ENCODE results near the gene TSKS.

Gene TSKS

GRCh38 chr19:49763230-49763629, at the start of gene TSKS:
TSKS (minus strand) TSS chr19:49763306; CDS start chr19:49763247, 59 bp downstream.
- DNase-seq (ENCODE audit: low spot score), result no peak

DNA sequence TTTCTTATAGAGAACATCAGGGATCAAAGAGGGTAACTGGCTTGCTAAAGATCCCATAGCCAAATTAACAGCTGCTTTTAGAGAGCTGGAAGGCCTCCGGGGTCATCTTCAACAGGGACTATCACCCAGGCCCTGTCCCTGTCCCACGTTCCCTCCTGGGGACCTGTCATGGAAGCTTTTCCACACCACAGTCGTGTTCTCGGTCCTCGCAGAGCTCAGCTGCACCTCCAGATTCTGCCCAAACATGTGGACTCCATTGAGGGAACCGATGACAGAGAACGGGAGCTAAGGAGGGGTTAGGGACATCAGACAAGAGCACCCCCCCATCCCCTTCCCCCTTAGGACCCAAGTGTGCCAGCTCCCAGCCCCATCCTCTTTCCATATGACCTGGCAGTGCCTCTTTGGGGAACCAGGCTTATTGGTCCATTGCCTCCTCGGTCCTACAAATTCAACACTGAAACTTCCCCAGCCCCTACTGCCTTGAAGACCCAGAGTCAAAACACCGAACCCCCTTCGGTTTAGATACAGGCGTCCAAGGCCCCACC, 49.4 kb upstream of the TSKS start:
- DNase-seq (ENCODE audit: low spot score), result no peak

DNA sequence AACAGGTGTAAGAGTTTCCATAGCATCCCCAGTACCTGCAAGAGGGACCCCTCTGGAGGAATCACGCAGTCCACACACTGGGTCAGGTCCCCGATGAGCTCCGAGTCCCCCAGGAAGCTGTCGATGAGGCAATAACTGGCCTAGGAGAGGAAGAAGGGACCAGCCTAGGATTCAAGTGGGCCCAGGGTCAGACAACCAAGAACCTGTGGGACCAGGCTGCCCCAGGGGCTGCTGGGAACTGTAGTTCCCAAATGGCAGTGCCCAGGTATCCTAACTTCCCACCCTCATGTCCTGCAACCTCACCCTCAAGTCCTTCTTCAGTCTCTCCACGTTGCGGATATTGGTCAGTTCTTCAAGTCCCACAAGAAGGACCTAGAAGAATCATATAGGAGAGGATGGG, 48.2 kb upstream of the TSKS start:
- no peak for DNase-seq (ENCODE audit: low spot score)

DNA sequence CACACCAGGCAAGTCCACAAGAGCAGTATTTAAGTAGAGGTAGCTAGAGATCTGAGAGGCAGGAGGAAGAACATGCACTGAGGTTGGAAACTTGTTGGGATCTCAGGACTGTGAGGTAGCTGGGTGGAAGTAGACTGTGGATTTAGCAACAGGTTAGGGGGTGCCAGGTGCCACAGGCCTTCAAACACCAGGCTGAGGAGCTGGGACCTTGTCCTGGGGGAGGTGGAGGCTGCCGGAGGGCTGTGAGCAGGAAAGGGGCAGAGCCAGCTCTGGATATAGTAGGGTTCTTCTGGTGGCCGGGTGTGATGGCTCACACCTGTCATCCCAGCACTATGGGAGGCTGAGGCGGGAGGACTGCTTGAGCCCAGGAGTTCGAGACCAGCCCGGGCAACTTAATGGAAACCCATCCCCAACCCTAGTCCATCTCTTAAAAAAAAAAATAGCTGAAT, 46.9 kb upstream of the TSKS start:
- no peak for DNase-seq (ENCODE audit: low spot score)

DNA sequence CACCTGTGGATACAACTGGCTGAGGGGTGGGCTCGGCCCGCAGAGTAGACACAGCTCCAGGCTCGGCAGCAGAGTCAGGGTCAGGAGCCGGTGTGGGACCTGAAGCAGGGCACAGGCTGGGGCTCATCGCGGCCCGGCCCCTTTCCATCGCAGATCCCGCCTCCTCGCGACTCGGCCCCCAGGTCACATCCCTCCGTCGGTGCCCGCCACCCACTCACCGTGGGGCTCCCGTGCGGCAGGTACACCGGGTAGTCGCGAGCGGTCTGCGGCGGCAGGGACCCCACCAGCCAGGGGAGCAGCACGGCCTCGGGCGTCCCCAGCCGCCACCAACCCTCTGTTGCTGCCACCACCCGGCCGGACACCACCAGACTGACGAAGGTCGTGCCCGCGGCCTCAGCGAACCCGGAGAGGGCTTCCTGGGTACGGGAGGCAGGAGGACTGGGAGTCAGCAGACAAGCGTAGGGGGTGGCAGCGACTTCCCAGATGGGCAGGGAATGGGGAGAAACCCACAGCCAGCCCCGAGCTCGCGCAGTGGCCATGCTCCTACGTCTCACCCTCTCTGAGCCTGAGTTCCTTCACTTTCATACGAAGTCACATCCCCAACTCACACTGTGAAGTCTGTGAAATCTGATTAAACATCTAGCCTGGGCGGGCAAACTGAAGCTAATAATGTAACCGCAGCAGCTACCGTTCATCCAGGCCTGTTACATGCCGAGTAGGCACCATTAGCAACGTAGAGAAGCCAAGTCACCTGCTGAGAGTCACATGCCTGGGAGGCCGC, 46.2 kb upstream of the TSKS start:
- DNase-seq (ENCODE audit: low spot score), result peak; percentile 46

DNA sequence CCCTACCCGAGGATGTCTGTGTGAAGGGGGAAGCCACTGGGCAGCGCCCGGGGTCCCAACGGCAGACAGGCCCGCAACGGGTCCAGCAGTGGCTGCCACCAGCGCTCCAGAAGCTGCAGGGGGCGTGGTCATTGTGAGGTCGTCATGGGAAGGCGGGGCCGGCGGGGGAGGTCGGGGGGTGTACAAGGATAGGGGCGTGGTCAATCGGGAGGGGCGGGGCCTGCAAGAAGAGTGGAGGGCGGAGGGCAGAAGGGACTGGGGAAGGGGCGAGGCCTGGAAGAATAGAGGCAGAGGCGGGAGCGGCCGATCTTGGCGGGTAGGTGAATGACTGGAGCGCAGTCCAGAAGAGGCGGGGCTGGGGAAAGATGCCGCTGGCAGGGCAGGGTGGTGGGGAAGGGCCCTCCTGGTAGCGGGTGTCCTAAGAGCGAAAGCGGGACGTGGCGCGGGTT, 45.6 kb upstream of the TSKS start:
- DNase-seq (ENCODE audit: low spot score), result peak; percentile 94

DNA sequence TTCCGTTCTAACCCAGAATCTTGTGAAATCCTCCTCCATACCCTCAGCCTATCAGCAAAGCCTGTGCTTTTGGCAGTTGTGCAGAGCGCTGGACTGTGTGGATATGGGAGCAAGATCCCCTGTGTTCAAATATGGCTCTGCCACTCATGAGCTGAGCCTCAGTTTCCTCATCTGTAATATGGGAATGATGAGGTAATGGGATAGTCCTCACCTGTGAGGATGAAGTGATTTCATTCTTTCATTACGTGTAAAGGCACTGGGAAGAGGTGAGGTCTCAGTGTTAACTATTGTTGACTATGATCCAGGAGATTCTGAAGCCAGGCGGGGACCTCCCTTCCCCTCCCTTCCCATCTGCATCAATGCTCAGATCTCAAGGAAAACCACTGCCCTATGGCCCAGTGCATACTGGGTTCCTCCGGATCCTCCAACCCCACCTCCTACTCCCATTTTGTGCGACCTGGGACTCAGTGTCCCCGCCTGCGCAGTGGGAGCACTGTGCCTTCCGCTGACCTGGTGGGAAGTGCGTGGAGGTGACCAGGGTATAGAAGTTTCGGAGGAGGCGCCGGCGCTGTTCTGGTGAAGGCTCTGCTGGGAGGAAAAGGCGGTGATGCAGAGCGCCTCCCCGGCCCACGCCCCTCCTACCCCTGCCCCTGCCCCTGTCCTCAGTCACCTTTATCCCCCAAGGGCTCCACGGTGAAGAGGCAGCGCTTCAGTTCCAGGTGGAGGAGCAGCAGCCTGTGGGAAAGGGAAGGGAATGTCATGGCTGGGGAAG, 45.0 kb upstream of the TSKS start:
- no peak for DNase-seq (ENCODE audit: low spot score)

DNA sequence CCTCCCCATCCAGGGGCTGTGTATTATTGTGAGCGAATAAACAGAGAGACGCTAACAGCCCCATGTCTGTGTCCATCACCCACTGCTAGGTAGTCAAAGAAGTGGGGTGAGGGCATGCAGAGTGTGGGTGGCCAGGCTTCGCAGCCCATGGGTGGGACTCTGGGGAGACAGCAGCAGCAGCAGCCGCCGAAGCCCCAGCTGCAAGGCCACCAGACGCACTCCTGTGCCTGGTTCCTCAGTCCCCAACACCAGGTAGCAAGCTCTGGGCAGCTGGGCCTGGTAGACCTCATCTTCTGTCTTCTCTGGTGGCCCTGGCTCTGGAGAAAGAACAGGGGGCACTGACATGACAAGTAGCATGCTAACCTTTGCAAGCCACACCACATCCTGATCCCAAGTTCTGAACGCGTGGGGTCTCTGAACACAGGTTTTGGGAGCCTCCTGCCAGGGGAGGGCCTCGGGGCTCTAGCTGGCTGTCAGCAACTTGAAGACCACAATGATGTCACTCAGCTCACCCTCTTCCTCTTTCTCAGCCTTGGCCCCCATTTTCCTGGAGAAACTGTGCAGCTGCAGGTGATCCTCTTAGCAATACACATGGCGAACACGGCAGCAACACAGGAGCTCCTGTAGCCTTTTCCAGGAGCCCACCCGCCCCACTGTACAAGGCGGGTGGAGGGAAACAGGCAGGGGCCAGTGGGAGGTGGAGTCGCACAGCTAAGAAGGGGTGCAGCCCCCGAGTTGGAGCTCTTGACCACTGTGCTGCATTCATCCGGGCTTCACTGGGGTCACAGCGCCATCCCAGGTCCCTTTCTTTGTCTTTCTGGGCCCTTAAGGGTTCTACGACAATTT, 44.2 kb upstream of the TSKS start:
- DNase-seq (ENCODE audit: low spot score), result no peak

GRCh38 chr19:49806620-49806959, 43.5 kb upstream of the TSKS start:
- DNase-seq (ENCODE audit: low spot score), result no peak

GRCh38 chr19:49805822-49806619, 42.9 kb upstream of the TSKS start:
- DNase-seq (ENCODE audit: low spot score), result no peak

DNA sequence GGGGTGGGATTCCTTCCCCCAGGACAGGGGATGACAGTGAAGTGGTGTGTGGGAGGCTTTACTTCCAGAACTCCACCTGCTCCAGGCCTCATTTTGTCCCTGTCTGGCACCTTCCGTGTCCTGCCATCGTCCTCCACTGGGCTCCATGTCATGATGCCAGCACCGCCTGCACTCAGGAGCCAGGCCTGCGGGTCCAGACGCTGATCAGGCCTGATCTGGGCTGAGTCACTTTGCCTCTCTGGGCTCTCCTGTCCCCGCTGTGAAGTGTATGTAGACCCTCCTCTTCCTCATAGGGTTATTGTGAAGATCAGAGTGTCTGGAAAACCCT, 40.4 kb upstream of the TSKS start:
- no peak for DNase-seq (ENCODE audit: low spot score)

GRCh38 chr19:49802836-49803528, 39.9 kb upstream of the TSKS start:
- no peak for DNase-seq (ENCODE audit: low spot score)

DNA sequence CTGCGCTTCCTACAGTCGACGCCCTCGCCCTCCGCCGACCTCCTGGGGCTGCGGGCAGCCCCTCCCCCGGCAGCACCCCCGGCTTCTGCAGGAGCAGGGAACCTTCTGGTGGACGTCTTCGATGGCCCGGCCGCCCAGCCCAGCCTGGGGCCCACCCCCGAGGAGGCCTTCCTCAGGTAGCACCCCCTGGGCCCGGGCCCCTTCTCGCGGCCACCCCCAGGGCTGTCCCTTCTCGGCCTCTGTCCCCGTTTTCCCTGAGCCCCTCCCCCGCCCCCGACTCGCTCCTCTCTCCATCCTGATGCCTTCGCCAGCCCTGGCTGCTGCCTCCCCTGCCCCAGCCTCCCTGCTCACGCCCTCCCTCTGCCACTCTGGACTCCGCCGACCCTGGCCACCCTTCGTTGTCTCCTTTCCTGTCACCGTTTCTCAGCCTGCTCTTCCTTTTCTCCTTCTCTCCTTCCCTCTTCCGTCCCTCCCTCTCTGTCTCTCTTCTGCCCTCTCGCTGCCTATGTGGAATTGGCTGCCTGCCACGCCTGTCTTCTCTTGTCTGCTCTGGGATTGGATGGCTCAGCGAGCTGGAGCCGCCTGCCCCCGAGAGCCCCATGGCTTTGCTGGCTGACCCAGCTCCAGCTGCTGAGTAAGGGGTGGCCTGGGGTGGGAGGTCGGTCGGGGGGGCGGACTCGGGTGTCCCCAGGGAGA, 39.0 kb upstream of the TSKS start:
- peak; percentile 92 for DNase-seq (ENCODE audit: low spot score)

- no peak for DNase-seq (ENCODE audit: low spot score)
Measured at GRCh38 chr19:49801401-49801888, 38.3 kb upstream of the TSKS start.

DNA sequence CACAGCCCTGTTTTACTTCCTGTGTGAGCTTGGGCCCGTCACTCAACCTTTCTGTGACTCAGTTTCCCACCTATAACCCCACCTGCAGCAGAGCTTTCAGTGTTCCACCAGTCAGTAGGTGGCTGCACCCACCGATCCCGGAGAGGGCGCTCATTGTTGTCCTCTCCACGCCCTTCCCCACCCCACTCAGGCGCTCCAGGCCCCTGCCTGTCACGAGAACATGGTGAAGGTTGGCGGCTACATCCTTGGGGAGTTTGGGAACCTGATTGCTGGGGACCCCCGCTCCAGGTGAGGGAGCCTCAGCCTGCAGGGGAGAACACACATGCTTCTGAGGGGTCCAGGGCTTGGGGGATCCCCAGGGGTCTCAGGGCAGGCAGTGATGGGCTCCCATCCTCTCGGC, 37.7 kb upstream of the TSKS start:
- DNase-seq (ENCODE audit: low spot score), result no peak

DNA sequence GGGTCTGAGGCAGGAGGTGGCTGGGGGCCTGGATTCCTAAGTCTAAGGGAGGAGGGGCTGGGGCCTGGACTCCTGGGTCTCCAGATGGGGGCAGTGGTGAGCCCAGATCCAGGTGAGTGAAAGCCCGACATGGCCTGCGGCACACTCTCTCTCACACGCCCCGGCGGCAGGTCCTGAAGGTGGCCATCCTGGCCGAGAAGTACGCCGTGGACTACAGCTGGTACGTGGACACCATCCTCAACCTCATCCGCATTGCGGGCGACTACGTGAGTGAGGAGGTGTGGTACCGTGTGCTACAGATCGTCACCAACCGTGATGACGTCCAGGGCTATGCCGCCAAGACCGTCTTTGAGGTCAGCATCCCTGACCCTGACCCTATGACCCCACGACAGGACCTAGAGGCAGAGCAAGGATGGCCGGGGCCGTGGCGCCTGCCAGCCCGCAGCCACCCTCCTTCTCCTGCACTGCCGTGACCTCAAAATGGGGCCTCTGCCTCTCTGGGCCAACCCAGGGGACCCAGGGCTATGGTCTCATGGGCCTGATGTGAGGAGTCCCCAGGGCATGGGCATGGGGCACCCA, 36.8 kb upstream of the TSKS start:
- no peak for DNase-seq (ENCODE audit: low spot score)

DNA sequence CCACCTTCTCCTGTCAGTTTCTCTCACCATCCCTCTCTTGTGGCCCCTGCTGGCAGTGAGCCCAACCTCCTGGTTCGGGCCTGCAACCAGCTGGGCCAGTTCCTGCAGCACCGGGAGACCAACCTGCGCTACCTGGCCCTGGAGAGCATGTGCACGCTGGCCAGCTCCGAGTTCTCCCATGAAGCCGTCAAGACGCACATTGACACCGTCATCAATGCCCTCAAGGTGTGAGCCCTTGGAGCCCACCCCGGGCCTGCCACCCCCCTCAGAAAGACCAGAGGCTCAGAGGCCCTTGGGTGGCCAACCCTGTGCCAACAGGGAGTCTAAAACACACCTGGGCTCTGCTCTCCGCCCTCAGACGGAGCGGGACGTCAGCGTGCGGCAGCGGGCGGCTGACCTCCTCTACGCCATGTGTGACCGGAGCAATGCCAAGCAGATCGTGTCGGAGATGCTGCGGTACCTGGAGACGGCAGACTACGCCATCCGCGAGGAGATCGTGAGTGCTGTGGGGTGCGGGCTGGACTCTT, 36.2 kb upstream of the TSKS start:
- DNase-seq (ENCODE audit: low spot score), result no peak

GRCh38 chr19:49798574-49798973, 35.5 kb upstream of the TSKS start:
- DNase-seq (ENCODE audit: low spot score), result no peak

GRCh38 chr19:49795615-49796014, 32.5 kb upstream of the TSKS start:
- DNase-seq (ENCODE audit: low spot score), result no peak

- peak; percentile 55 for DNase-seq (ENCODE audit: low spot score)
Measured at GRCh38 chr19:49793561-49793840, 30.4 kb upstream of the TSKS start.

All from AG08395 (cell line).